HepG2 (cell line): ENCODE measurements around the gene RASD1. TPM values are rescaled to one million over a fixed set of nuclear protein-coding genes. Genes with fewer than 3 reads are reported as not detected.

Experiments
- ATAC-seq: fragments of 200-7000 bp; cut with Tn5 transposase; 3 replicates; pipeline ENCODE4 v1.9.1; 2020; ENCODE audit warnings: mild to moderate bottlenecking, moderate library complexity
- BruUV-seq: library from RNA; stranded (reverse); fragments of 400-500 nt; replicated peaks from 2 replicates; lab custom pipeline; 2021; lab: Mats Ljungman, UMichigan
- CTCF ChIA-PET: fragments of 300-600 bp; formaldehyde crosslinking; extraction: SDS; loops from one replicate; lab custom pipeline; 2021; ENCODE audit warnings: low total read pairs, inconsistent platforms, low intra/inter-chr PET ratio; lab: Yijun Ruan, JAX
- POLR2A ChIA-PET: fragments of 350-600 bp; sonication (Branson Sonifier 250); formaldehyde crosslinking; loops from one replicate; lab custom pipeline; 2020; ENCODE audit warnings: antibody characterized with exemption, inconsistent platforms; lab: Yijun Ruan, JAX
- DNase-seq: peaks from one replicate; pipeline ENCODE4 v3.0.0-alpha.2; 2015; ENCODE audit warnings: low spot score
- FAIRE-seq: peaks from 3 replicates; lab custom pipeline; 2011; peaks lifted over from hg19 to GRCh38; lab: Jason Lieb, UNC
- H2AFZ ChIP-seq: one replicate; pipeline ENCODE4 v1.6.1; 2011; ENCODE audit warnings: low read length, inconsistent platforms
- H3K27ac ChIP-seq: fragments of 300-600 bp; 3 replicates; pipeline ENCODE4 v1.8.0; 2011; ENCODE audit warnings: mixed run types, mild to moderate bottlenecking, mixed read lengths, low read length, inconsistent platforms; ENCODE audit not compliant: insufficient read depth; ENCODE audit errors: extremely low read length
- H3K27me3 ChIP-seq, 2 experiments: fragments of 200-600 bp in 1 of 2; 2 replicates in 1 of 2; 3 replicates in 1 of 2; pipeline versions ENCODE4 v1.6.0 to v1.8.0; 2011; ENCODE audit warnings: low read length in 2 of 2, mild to moderate bottlenecking in 2 of 2, moderate library complexity in 2 of 2, inconsistent platforms in 1 of 2; ENCODE audit not compliant: insufficient read depth in 2 of 2, control insufficient read depth in 1 of 2
- H3K36me3 ChIP-seq, 2 experiments: fragments of 200-600 bp in 1 of 2; replicated peaks in 1 of 2; 2 replicates in 1 of 2; 3 replicates in 1 of 2; pipeline versions ENCODE4 v1.5.1 to v1.8.0; 2011; ENCODE audit warnings: low read length in 2 of 2, inconsistent platforms in 1 of 2; ENCODE audit not compliant: insufficient read depth in 2 of 2, control insufficient read depth in 1 of 2
- H3K4me1 ChIP-seq: 2 replicates; pipeline ENCODE4 v1.5.1; 2012; ENCODE audit warnings: low read length, inconsistent platforms; ENCODE audit not compliant: insufficient read depth
- H3K4me2 ChIP-seq: 2 replicates; pipeline ENCODE4 v1.6.0; 2011; ENCODE audit warnings: low read depth, low read length, inconsistent platforms
- H3K4me3 ChIP-seq, 3 experiments: fragments of 200-600 bp in 1 of 3; sonication (generic), shearing (Covaris generic) in 1 of 3; replicated peaks in 1 of 3; 2 replicates each; pipeline ENCODE4 v1.5.1; 2011 to 2016; ENCODE audit warnings: low read length in 3 of 3, inconsistent platforms in 2 of 3, low read depth in 2 of 3, mild to moderate bottlenecking in 2 of 3, control low read depth in 1 of 3, mixed read lengths in 1 of 3; ENCODE audit not compliant: insufficient read depth in 1 of 3
- H3K79me2 ChIP-seq: one replicate; pipeline ENCODE4 v1.6.1; 2011; ENCODE audit warnings: low read length, inconsistent platforms; ENCODE audit not compliant: insufficient read depth
- H3K9ac ChIP-seq: 2 replicates; pipeline ENCODE4 v1.6.0; 2011; ENCODE audit warnings: mild to moderate bottlenecking, low read depth, low read length, inconsistent platforms; ENCODE audit not compliant: insufficient read depth
- H3K9me3 ChIP-seq: 2 replicates; pipeline ENCODE4 v1.5.1; 2012; ENCODE audit warnings: mild to moderate bottlenecking, low read length
- H4K20me1 ChIP-seq: 2 replicates; pipeline ENCODE4 v1.6.0; 2011; ENCODE audit warnings: inconsistent platforms, mild to moderate bottlenecking, low read length, moderate library complexity; ENCODE audit not compliant: insufficient read depth
- ATF7-NPFF ChIP-seq: sonication (generic); formaldehyde crosslinking; IDR thresholded peaks from 2 replicates; pipeline ENCODE4 v1.8.1; 2023; ENCODE audit warnings: mild to moderate bottlenecking, low read depth, missing genetic modification reagents, moderate library complexity
- CBX1 ChIP-seq: IDR thresholded peaks from one replicate; pipeline ENCODE4 v1.6.1; 2016; ENCODE audit warnings: antibody characterized with exemption, low read depth
- EHMT2 ChIP-seq: fragments of 200-600 bp; sonication (generic); IDR thresholded peaks from 2 replicates; pipeline ENCODE4 v1.7.0; 2017; ENCODE audit warnings: antibody characterized with exemption, low read depth, low read length, borderline replicate concordance
- ELF1 ChIP-seq: sonication (generic); formaldehyde crosslinking; IDR thresholded peaks from 2 replicates; pipeline ENCODE4 v1.4.0; 2020; ENCODE audit warnings: missing genetic modification reagents
- JDP2 ChIP-seq: sonication (generic); formaldehyde crosslinking; IDR thresholded peaks from 2 replicates; pipeline ENCODE4 v1.8.1; 2022; ENCODE audit warnings: missing genetic modification reagents, borderline replicate concordance
- KDM6A ChIP-seq: IDR thresholded peaks from 2 replicates; pipeline ENCODE4 v1.6.1; 2016; ENCODE audit warnings: low read depth
- SIX4 ChIP-seq: sonication (generic); formaldehyde crosslinking; IDR thresholded peaks from 2 replicates; pipeline ENCODE4 v1.4.0; 2020; ENCODE audit warnings: missing genetic modification reagents
- SMARCE1 ChIP-seq: fragments of 450-650 bp; IDR thresholded peaks from 2 replicates; pipeline ENCODE4 v1.6.1; 2017; ENCODE audit warnings: borderline replicate concordance
- ZBTB25 ChIP-seq: IDR thresholded peaks from 2 replicates; pipeline ENCODE4 v1.6.1; 2018; ENCODE audit warnings: missing genetic modification reagents
- ZMYM3 ChIP-seq: sonication (generic); formaldehyde crosslinking; IDR thresholded peaks from 2 replicates; pipeline ENCODE4 v1.5.1; 2020; ENCODE audit warnings: mild to moderate bottlenecking, missing genetic modification reagents
- ZNF207 ChIP-seq: fragments of 450-650 bp; IDR thresholded peaks from 2 replicates; pipeline ENCODE4 v1.6.1; 2016; ENCODE audit warnings: antibody characterized with exemption, borderline replicate concordance
- ZNF547 ChIP-seq: sonication (generic); formaldehyde crosslinking; IDR thresholded peaks from 2 replicates; pipeline ENCODE4 v1.5.1; 2020; ENCODE audit warnings: mild to moderate bottlenecking, missing genetic modification reagents
- ZNF605 ChIP-seq: sonication (generic); formaldehyde crosslinking; IDR thresholded peaks from 2 replicates; pipeline ENCODE4 v1.8.0; 2022; ENCODE audit warnings: mild to moderate bottlenecking, missing genetic modification reagents
- ZNF768 ChIP-seq: sonication (generic); formaldehyde crosslinking; IDR thresholded peaks from 2 replicates; pipeline ENCODE4 v1.4.0; 2020; ENCODE audit warnings: missing genetic modification reagents
- ZNF772 ChIP-seq: sonication (generic); formaldehyde crosslinking; IDR thresholded peaks from 2 replicates; pipeline ENCODE4 v1.5.0; 2020; ENCODE audit warnings: mild to moderate bottlenecking, missing genetic modification reagents
- ZNF788 ChIP-seq: sonication (generic); formaldehyde crosslinking; IDR thresholded peaks from 2 replicates; pipeline ENCODE4 v1.5.0; 2020; ENCODE audit warnings: mild to moderate bottlenecking, missing genetic modification reagents, borderline replicate concordance
- WGBS: methylation state at CpG from one replicate; pipeline ENCODE4 v1.1.6; 2017; ENCODE audit warnings: low lambda C conversion rate; 5-methylcytosine and 5-hydroxymethylcytosine counted together
- in situ Hi-C: cut with HindIII; loops from 2 replicates; pipeline ENCODE4 v1.10.0; 2017; ENCODE audit warnings: low pct_unique_long_range_greater_than_20kb; ENCODE audit not compliant: extremely low pct_ligation_motif_present
- intact Hi-C: fragments of 100-400 bp; cut with micrococcal nuclease; formaldehyde crosslinking; loops from one replicate; pipeline ENCODE4 v1.10.0; 2022; ENCODE audit not compliant: unreplicated experiment
- polyA plus RNA-seq, 8 experiments: library from polyadenylated mRNA; depleted of rRNA in 3 of 8; stranded (reverse) in 7 of 8; unstranded in 1 of 8; fragments of >200 nt; fragmentation: Illumina TruSeq in 4 of 8; extraction: Trizol in 4 of 8; gene quantifications; 2 replicates each; pipeline versions ENCODE4 v1.2.1 to v1.2.3, GENCODE V29; 2011 to 2016; ENCODE audit warnings: low read depth in 4 of 8, missing spikeins in 1 of 8, mixed read lengths in 1 of 8; ENCODE audit not compliant: insufficient read depth in 1 of 8
- total RNA-seq, 5 experiments: library from RNA; depleted of rRNA; stranded (reverse); fragments of >200 nt; fragmentation: Illumina TruSeq; extraction: Trizol; gene quantifications; 2 replicates each; pipeline ENCODE4 v1.2.3, GENCODE V29; 2016; ENCODE audit warnings: low read depth in 1 of 5
- TF ChIP-seq, protein P1 (sequence below): sonication (generic); formaldehyde crosslinking; IDR thresholded peaks from 2 replicates; pipeline ENCODE4 v1.4.0; 2020; ENCODE audit warnings: missing genetic modification reagents
- TF ChIP-seq, protein P2 (sequence below): sonication (generic); formaldehyde crosslinking; IDR thresholded peaks from 2 replicates; pipeline ENCODE4 v1.4.0; 2020; ENCODE audit warnings: missing genetic modification reagents, borderline replicate concordance
- TF ChIP-seq, protein P3 (sequence below): sonication (generic); formaldehyde crosslinking; IDR thresholded peaks from 2 replicates; pipeline ENCODE4 v1.8.1; 2023; ENCODE audit warnings: mild to moderate bottlenecking, missing genetic modification reagents

The RASD1 gene
- total and polyA plus RNA-seq, 2 of the 13 experiments (the other 11 are each of a cell fraction or from before 2014, with no cell fraction given), result 1.6 to 4.2 TPM

DNA sequence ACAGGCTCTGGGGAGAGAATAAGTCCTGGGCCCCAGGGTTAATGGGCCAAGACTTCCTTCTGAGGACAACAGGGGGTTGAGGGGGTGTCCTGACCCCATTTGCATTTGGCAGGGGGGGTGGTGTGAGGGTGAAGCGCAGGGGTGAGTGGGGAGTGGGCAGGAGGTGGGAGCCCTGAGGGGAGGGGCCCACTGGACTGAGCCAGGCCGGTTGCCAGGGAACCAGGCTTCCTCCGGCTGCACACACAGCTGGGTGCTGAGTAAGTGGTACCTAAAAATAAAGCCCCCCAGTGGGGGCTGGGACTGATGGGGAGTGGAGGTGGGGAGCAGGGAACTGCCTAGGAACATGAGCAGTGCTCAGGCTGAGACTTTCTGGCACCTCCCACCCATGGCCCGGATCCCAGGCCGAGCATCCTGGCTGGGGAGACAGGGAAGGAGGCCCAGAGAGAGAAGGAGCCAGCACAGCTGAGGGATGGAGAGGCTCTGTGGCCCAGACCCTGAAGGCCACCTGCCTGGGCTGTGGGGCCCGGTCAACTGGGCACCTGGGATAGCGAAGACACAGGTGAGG lies 7.5 kb upstream of the RASD1 start:
- Histone ChIP-seq H4K20me1 (no peaks in the 10 kb centered on the region), H3K27ac (no peak overlapping the region), H3K9me3 (no peaks in the 10 kb centered on the region), H3K79me2 (no peaks in the 10 kb centered on the region), H3K27me3 (peaks cover 4 to 36% of the 10 kb centered on the region in 2 experiments; a peak in 3 of 5 replicates), H3K4me1 (peaks cover 11% of the 10 kb centered on the region), H2AFZ (no peak overlapping the region), H3K4me2 (no peak overlapping the region), H3K9ac (no peak overlapping the region), H3K36me3 (no peaks in the 10 kb centered on the region), H3K4me3 (no peak overlapping the region)
- in situ Hi-C loops, result loop anchor here (10.0 kb wide), 1 partner anchor 141 kb away; no protein-coding TSS in a partner anchor
- DNase-seq, result no peak
- POLR2A ChIA-PET, result no interaction called here
- no peak; the same call in 2 of the 3 replicates for ATAC-seq
- 55% methylated on average over 6 of the region's 7 CpGs for WGBS
- CTCF ChIA-PET, result no interaction called here
- no TSS peak for BruUV-seq
- FAIRE-seq, result no peak
- intact Hi-C loops, result no loop called here
- no peak for TF ChIP-seq ZNF768 (CRISPR knock-in tag)
- TF ChIP-seq JDP2 (CRISPR knock-in tag), result no peak
- TF ChIP-seq ZBTB25, result no peak
- TF ChIP-seq CBX1, result no peak
- TF ChIP-seq ATF7-NPFF, result no peak
- TF ChIP-seq ZNF772 (CRISPR knock-in tag), result no peak
- no peak for TF ChIP-seq ZMYM3 (CRISPR knock-in tag)
- TF ChIP-seq, protein P1, sequence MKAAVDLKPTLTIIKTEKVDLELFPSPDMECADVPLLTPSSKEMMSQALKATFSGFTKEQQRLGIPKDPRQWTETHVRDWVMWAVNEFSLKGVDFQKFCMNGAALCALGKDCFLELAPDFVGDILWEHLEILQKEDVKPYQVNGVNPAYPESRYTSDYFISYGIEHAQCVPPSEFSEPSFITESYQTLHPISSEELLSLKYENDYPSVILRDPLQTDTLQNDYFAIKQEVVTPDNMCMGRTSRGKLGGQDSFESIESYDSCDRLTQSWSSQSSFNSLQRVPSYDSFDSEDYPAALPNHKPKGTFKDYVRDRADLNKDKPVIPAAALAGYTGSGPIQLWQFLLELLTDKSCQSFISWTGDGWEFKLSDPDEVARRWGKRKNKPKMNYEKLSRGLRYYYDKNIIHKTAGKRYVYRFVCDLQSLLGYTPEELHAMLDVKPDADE, result no peak
- TF ChIP-seq, protein P2, sequence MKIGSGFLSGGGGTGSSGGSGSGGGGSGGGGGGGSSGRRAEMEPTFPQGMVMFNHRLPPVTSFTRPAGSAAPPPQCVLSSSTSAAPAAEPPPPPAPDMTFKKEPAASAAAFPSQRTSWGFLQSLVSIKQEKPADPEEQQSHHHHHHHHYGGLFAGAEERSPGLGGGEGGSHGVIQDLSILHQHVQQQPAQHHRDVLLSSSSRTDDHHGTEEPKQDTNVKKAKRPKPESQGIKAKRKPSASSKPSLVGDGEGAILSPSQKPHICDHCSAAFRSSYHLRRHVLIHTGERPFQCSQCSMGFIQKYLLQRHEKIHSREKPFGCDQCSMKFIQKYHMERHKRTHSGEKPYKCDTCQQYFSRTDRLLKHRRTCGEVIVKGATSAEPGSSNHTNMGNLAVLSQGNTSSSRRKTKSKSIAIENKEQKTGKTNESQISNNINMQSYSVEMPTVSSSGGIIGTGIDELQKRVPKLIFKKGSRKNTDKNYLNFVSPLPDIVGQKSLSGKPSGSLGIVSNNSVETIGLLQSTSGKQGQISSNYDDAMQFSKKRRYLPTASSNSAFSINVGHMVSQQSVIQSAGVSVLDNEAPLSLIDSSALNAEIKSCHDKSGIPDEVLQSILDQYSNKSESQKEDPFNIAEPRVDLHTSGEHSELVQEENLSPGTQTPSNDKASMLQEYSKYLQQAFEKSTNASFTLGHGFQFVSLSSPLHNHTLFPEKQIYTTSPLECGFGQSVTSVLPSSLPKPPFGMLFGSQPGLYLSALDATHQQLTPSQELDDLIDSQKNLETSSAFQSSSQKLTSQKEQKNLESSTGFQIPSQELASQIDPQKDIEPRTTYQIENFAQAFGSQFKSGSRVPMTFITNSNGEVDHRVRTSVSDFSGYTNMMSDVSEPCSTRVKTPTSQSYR (CRISPR knock-in tag), result no peak
- no peak for TF ChIP-seq ZNF788 (CRISPR knock-in tag)
- no peak for TF ChIP-seq SIX4 (CRISPR knock-in tag)
- TF ChIP-seq ZNF207, result no peak
- TF ChIP-seq EHMT2, result no peak
- no peak for TF ChIP-seq KDM6A (CRISPR knock-in tag)
- TF ChIP-seq, protein P3, sequence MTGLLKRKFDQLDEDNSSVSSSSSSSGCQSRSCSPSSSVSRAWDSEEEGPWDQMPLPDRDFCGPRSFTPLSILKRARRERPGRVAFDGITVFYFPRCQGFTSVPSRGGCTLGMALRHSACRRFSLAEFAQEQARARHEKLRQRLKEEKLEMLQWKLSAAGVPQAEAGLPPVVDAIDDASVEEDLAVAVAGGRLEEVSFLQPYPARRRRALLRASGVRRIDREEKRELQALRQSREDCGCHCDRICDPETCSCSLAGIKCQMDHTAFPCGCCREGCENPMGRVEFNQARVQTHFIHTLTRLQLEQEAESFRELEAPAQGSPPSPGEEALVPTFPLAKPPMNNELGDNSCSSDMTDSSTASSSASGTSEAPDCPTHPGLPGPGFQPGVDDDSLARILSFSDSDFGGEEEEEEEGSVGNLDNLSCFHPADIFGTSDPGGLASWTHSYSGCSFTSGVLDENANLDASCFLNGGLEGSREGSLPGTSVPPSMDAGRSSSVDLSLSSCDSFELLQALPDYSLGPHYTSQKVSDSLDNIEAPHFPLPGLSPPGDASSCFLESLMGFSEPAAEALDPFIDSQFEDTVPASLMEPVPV, result no peak
- TF ChIP-seq ELF1 (CRISPR knock-in tag), result no peak
- TF ChIP-seq ZNF547 (CRISPR knock-in tag), result no peak
- TF ChIP-seq ZNF605 (CRISPR knock-in tag), result no peak
- TF ChIP-seq SMARCE1, result no peak
